ENCODE data around the gene TRAF4. TPM values are rescaled to one million over a fixed set of nuclear protein-coding genes. Genes with fewer than 3 reads are reported as not detected.
"Not testable (repeated sequence)": the region's sequence is repeated elsewhere in the genome, so short reads cannot be mapped to it uniquely, and the experiment has no call there.

Gene TRAF4
- total RNA-seq, 1 donor, result 42.3 TPM

DNA sequence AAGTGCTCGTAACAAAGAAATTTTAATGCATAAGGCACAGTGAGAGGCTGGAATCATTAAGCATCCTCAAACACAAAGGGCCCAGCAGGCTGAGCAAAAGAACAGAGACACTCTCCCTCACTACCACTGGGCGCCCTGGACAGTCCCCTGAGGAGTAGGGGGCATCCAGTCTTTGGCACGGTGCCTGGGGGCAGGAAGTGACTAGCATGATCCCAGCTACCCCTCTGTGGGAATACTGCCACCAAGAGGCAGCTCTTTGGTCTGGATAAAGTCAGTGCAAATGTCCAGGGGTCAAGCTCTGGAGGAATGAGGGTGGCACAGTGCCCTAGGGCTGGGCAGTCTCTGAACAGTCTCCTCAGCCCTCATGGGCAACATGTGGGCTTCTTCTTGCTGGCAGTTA, 29.5 kb upstream of the TRAF4 start:
- no peak for DNase-seq (ENCODE audit: low read depth in 2 of 3, low spot score in 2 of 3)

DNA sequence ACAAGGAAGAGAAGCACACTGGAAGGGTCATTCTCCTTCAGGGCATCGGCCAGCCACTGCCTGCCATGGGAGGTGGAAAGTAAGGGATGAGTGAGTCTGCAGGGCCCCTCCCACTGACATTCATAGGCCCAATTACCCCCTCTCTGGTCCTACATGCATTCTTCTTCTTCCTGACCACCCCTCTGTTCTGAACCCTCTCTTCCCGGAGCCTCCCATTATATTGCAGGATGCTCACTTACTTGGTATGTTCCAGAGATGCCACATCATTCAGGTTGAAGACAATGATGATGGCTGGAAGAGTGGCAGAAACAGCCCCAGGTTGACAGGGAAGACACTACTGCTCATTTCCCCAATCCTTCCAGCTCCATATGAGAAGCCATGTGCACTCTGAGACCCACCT, 28.6 kb upstream of the TRAF4 start:
- DNase-seq (ENCODE audit: low read depth in 2 of 3, low spot score in 2 of 3), result no peak

DNA sequence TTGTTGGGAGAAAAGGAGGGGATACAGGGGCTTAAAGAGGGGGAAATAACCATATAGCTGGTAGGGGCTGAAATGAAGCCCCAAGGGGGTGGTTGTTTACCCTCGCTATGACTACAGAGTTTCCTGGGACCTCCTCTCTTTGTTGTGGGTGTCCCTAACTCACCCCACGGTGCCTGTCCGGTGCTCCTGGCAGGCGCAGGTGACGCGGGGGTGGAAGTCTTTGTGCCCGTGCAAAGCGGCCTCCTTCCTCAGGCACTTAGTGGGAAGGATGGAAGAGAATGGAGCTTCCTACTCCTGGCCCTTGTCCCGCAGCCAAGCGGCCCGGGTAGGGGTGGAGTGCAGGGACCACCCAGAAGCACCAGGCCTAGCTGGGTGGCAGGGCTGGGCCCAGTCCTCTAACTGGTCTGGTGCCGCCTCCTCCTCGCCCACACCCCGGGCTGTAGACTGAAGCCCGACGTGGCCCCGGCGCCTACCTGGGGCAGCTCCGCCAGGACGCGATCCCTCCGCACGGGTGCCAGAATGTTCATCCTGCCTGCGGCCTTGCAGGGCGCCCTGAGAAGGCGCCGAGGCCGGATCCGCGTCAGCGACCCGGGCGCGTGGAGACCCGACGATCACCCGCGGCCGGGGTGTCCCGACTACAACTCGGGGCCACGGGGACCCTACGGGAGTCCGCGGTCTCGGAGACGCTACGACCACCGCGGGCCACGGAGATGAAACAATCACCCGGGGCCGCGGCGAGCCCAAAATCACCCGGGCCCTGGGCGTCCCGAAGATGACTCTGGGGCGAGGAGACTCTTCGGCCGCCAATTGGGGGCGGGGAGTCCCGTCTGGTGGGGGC, 26.9 kb upstream of the TRAF4 start:
- no peak for DNase-seq (ENCODE audit: low read depth in 2 of 3, low spot score in 2 of 3)

DNA sequence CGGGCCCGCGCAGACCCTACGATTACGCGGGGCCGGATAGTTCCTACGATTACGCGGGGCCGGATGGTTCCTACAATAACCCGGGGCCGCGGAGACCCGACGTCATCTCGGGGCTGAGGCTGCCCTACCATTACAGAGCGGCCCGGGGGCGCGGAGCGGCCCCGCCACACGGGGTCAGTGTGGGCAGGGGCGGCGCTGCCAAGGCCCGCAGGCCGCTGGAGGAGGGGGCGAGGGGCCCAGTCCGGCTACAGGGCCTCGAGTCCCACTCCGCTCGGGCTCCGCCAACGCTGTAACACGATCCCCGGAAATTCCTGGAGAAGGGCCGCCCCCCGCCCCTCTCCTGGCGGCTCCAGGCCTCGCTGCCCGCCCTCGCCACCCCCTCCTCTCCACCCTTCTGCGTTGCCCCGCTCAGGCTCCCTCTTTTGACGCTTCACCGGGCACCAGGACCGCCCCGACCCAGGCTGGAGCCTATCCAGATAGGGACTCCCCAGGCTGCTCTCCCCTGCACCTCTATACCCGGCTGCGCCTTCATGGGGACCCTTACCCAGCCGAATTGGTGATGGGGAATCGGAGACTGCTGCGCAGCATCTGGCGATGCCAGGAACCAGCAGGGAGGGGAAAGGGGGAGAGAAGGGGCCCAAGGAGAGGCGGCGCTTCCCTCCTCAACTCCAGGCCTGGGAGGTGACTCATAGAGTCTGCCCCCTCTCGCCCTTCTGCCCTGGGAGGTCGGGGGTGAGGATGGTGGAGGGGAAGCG, 26.1 kb upstream of the TRAF4 start, which contains the start of gene RAB34:
Gene RAB34, minus strand, starts transcription at position 291 of the 755 bp plus-strand sequence. CDS start 602 bp downstream, outside the sequence.
- peak in 2 of 3 donors; percentile 79 to 84 for DNase-seq (ENCODE audit: low read depth in 2 of 3, low spot score in 2 of 3)

DNA sequence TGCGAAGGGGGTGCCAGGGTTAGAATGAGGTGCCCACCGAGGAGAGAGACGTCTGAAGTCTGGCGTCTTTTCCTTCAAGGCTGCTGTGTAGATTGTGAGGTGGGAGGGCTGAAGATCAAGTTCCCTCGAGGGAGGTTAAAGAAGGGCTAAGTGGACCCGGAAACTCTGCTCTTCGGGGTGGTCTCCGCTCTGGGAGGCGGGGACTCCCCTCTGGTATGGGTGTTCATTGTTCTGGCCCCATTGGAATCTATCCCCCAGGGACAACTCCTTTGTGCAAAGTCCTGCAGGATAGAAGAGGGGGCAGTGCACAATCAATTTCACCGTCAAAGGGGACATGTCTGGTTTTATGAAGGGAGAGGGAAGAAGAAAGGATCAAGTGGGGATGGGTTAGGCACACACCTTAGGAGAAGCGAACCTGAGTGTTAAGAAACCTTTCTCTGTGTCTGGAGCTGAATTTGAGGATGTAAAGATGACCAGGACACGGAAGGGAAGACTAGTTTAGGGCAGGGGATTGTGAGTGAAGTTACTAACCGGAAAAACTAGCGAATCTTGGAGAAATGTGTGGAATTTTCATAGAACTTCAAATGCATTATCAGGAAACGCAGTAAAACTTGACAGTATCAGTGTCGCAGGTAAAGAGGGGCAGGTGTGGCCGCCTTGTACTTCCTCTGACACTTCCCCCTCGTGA, 25.3 kb upstream of the TRAF4 start:
- DNase-seq (ENCODE audit: low read depth in 2 of 3, low spot score in 2 of 3), result no peak

DNA sequence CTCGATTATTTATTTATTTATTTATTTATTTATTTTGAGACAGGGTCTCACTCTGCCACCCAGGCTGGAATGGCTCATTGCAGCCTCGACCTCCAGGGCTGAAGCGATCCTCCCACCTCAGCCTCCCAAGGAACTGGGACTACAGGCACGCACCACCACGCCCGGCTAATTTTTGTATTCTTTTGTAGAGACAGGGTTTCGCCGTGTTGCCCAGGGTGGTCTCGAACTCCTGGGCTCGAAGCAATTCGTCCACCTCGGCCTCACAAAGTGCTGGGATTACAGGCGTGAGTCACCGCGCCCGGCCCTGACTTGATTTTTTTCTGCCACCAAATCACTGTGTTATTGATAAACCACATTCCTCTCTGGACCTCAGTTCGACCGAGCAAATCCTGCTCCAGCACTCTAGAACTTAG, 24.8 kb upstream of the TRAF4 start:
- DNase-seq (ENCODE audit: low read depth in 2 of 3, low spot score in 2 of 3), result no peak

DNA sequence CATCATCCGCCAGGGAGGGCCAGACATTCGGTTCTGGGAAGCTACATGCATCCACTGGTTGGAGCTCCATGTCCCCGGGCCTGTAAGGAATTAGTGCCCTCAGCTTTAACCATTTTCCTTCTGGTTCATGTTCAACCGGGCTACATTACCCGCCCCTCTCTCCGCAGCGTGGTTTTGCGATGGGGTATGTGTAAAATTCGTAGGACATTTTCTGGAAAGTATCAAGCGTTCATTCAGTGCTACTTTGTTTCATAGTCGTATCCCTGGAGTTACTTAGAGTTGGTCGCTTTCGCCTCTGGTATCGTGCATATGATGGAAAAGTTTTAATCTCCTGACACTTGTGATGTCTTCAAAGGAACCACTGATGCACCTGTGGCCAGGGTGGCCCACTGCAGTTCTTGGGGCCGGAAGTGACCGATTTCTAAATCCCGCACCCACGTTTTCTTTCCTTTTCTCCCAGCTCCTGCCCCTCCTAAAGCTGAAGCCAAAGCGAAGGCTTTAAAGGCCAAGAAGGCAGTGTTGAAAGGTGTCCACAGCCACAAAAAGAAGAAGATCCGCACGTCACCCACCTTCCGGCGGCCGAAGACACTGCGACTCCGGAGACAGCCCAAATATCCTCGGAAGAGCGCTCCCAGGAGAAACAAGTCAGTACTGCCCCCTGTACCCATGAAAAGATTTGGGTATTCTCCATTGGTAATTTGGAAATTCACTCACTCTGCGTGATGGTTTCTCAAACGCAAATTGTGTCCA, 23.4 kb upstream of the TRAF4 start:
- no peak for DNase-seq (ENCODE audit: low read depth in 2 of 3, low spot score in 2 of 3)

DNA sequence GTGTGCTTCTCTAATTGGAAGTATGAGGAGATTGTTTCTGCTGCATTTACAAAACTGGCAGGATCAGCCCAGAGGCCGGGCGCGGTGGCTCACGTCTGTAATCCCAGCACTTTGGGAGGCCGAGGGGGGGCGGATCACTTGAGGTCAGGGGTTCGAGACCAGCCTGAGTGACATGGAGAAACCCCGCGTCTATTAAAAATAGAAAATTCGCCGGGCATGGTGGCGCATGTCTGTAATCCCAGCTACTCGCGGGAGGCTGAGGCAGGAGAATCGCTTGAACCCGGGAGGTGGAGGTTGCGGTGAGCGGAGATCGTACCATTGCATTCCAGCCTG, 22.8 kb upstream of the TRAF4 start:
- not testable (repeated sequence) for DNase-seq (ENCODE audit: low read depth in 2 of 3, low spot score in 2 of 3)

DNA sequence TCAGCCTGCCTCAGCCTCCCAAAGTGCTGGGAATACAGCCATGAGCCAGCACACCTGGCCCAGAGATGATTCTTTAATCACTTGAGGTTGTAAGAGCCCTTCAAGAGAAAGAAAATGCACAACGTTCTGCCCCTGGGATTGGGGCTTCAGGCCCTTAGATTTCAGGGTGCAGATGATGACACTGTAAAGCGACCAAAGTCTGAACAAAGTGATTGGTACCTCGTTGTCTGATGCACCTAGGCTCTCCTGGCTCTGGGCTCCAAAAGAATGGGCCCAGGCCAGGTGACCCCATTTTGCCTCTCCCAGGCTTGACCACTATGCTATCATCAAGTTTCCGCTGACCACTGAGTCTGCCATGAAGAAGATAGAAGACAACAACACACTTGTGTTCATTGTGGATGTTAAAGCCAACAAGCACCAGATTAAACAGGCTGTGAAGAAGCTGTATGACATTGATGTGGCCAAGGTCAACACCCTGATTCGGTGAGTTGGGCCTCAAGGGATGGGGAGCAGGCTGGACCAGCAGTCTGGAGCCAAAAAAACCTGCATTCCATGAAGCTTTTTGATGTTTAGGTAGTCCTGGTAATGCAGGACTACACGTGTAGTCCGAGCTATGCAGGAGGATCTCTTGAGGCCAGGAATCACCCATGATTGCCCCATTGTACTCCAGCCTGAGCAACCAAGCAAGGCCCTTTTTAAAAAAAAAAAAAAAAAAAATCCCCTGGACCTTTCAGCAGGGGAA, 21.2 kb upstream of the TRAF4 start:
- DNase-seq (ENCODE audit: low read depth in 2 of 3, low spot score in 2 of 3), result no peak

DNA sequence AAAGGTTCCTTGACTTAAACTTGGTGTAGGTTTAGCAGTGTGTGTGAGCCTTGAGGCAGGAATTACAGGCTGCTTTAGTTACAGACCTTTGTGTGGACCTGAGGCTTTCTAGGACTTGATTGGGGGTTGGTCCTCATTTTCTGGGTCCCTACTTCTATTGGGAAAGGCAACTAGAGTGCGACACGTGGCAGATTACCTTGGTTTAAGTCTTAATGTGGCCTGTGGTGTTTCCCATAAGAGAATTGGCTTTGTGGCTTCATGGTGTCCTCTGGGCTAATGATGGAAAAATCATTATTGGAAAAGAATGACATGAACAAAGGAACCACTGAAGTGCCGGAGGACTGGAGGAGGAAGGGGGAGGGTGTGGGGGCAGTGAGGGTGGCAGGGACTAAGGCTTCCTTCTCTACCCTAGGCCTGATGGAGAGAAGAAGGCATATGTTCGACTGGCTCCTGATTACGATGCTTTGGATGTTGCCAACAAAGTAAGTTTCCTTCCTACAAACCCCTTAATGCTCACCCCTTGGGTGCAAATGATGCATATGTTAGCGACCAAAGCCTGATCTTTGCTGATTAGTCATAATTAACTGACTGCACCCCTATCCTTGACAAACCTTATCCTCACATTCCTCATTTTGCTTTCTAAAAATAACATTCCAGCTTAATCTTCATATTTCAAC, 20.5 kb upstream of the TRAF4 start:
- DNase-seq (ENCODE audit: low read depth in 2 of 3, low spot score in 2 of 3), result no peak

DNA sequence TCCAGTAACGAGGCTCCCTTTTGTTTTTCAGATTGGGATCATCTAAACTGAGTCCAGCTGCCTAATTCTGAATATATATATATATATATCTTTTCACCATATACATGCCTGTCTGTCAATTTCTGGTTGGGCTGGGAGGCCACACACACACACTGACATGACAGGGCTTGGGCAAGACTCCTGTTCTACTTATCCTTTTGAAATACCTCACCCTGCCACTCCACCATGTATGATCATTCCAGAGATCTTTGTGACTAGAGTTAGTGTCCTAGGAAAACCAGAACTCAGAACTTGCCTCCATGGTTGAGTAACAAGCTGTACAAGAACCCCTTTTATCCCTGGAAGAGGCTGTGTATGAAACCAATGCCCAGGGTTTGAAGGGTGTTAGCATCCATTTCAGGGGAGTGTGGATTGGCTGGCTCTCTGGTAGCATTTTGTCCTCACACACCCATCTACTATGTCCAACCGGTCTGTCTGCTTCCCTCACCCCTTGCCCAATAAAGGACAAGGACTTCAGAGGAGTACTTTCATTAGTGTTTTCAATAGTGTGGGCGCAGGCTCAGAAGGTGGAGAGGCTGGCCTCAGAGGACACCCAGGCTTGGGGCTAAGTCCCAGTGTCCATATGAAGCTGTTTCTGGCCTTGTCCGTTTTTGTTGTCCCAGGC, 19.8 kb upstream of the TRAF4 start:
- not testable (repeated sequence) for DNase-seq (ENCODE audit: low read depth in 2 of 3, low spot score in 2 of 3)

DNA sequence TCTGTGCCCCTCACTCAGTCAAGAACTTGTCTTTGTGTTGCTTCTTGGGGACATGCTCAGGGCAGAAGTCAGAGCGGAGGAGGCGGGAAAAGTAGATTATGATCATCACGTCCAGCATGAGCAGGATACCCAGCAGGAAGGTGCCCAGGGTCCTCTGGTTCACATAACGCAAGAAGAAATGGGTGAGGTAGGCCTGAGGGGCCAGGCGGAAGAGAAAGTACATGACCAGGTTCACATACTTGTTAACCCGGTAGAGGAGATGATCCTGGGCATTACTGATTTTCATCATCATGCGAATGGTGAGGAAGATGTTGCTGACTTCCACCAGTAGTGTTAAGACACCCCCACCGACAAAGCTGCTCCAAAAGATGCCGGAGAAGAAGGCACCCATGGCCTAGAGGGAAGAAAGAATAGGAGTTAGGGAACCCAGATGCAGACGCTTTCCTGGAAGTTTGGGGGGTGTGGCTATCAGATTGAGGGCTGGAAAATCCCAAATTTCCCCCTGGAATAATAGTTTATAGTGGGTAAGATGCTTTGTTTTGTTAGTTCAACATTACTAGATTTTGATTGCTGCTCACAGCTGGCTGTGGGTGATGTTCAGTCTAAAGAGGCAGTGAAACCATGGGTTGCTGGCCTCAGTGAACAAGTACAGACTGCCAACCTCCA, 19.2 kb upstream of the TRAF4 start:
- no peak for DNase-seq (ENCODE audit: low read depth in 2 of 3, low spot score in 2 of 3)

DNA sequence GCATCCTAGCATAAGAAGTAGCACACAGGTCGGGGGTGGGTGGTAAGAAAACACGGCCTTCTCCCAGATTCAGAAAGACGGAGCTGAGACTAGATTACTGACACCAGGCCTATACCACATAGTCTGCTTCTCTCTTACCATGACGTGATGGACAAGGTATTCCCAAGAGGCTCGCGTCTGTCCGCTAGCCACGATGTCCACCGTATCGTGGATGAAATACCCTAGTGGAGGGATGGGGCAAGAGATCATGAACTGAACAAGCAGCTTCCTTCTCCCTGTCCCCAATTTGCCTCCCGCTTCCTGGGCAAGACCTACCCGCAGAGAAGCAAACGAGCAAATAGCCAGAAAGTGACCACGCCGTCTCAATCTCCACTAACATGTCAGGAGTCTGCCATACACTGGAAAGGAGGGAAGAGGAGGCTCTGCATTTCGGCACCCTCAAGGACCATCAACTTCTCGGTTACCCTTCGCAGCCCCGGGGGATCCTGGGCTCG, 18.6 kb upstream of the TRAF4 start:
- DNase-seq (ENCODE audit: low read depth in 2 of 3, low spot score in 2 of 3), result no peak

DNA sequence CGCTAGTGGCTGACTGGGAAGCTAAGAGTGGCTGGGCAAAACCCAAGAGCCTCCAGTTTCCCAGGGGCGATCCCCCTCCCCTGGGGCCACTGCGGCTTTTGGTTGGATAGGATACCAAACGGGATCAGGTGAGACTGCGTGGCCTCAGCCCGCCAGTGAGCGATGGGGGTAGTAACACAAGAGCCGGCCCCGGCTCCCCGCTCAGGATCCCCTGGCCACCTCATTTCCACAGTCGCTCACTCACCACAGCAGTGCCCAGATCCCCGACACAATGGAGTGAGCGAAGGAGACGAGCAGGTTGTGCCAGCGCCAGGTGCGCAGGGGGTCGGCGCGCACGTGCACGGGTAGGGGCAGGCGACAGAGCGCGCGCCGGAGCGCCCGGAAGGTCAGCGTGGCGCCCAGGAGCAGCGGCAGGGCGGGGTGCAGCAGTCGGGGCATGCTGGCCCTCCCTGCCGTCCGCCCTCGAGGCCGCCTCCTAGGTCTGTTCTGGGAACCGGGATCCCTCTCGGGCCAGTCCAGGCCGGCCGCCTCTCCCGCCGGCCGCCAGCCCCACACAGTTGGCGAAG, 18.1 kb upstream of the TRAF4 start:
- no peak for DNase-seq (ENCODE audit: low read depth in 2 of 3, low spot score in 2 of 3)

DNA sequence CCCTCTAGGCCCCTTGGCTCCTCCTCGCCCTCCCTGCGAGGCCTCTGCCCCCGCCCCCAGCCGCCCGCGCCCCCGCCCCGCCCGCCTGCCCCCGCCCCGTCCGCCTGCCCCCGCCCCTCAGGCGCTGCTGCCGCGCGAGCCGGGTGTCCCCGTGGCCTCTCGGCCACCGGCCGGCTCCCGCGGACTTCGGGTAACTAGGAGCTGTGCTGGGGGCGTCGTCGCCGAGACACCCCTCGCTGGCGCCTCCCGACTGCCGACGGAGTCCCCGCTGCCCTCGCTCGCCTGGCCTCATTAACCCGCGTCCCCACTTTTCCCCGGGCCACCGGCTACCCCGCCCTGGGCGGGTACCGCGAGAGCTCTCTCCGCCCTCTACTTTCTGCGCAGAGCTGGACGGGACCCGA, 17.6 kb upstream of the TRAF4 start, which contains the start of gene TLCD1:
Gene TLCD1, minus strand, starts transcription at position 8 of the 401 bp plus-strand sequence. CDS start 136 bp downstream, outside the sequence.
- DNase-seq (ENCODE audit: low read depth in 2 of 3, low spot score in 2 of 3), result peak in 2 of 3 donors; percentile 73 to 81

DNA sequence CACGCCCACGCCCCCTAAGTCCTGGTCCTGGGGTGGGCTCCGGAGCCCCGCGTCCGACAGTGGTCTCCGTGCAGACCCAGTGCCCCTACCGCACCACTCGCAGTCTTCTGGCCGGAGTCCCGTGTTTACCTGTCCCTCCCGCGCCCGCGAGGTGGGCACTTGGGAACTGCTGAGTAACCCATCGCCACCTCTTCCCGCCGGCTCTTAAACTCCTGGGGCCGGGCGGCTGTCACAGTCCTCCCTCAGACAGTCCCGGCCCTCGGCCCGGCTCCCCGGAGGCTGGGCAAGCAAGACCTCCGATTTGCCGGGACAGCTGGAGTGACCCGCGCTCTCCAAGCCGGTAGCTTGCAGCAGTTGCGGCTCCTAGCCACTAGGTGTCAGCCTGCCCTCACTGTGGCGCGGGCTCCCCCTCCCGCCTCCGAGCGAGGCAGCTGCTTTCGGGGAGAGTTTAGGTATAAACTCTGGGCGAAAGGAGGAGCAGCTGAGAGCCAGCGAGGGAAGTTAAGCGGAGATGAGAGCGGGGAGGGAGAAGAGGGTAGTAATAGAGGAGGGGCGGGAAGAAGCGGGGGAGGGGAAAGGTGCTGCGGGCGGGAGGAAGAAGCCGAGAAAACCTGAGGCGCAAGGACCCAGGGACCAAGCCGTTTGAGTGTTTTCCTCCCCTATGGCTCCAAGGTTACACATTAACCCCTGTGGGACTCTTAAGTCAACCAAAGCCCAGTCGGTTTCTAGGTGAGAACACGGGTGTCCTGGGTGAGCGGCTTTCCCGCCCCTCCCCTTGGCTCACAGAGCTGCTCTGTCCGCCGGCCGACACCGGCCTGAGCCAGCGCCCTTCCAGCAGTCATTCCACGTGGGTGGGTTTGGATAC, 17.0 kb upstream of the TRAF4 start:
- DNase-seq (ENCODE audit: low read depth in 2 of 3, low spot score in 2 of 3), result peak; percentile 84 to 94 (median 92)
